HEK293 (cell line): ENCODE data around the gene RUNX1.

Source experiments
- BCL11A ChIP-seq: fragments of 450-650 bp; formaldehyde crosslinking; IDR thresholded peaks from 2 replicates; pipeline ENCODE4 v1.5.1; 2016; ENCODE audit warnings: low read depth, missing biosample characterization, missing genetic modification characterization
- PRDM1 ChIP-seq: fragments of 450-650 bp; formaldehyde crosslinking; IDR thresholded peaks from 2 replicates; pipeline ENCODE4; 2016; ENCODE audit warnings: missing biosample characterization, missing genetic modification characterization
- RBAK ChIP-seq: fragments of 450-650 bp; formaldehyde crosslinking; IDR thresholded peaks from 2 replicates; pipeline ENCODE4 v1.5.1; 2016; ENCODE audit warnings: missing biosample characterization, missing genetic modification characterization
- TCF7L2 ChIP-seq: IDR thresholded peaks from 2 replicates; pipeline ENCODE4 v1.6.1; 2011; ENCODE audit warnings: low read depth, mild to moderate bottlenecking, inconsistent platforms, low read length, moderate library complexity, borderline replicate concordance
- ZNF114 ChIP-seq: fragments of 450-650 bp; formaldehyde crosslinking; IDR thresholded peaks from 2 replicates; pipeline ENCODE4 v1.5.0; 2017; ENCODE audit warnings: missing biosample characterization, missing genetic modification characterization
- ZNF121 ChIP-seq: fragments of 450-650 bp; formaldehyde crosslinking; IDR thresholded peaks from 2 replicates; pipeline ENCODE4 v1.5.1; 2016; ENCODE audit warnings: missing biosample characterization, missing genetic modification characterization
- ZNF23 ChIP-seq: fragments of 450-650 bp; formaldehyde crosslinking; IDR thresholded peaks from 2 replicates; pipeline ENCODE4 v1.5.1; 2016; ENCODE audit warnings: missing biosample characterization, missing genetic modification characterization, borderline replicate concordance
- ZNF274 ChIP-seq, 2 experiments: fragments of 200-500 bp in 1 of 2; fragments of 450-650 bp in 1 of 2; sonication (Bioruptor generic) in 1 of 2; formaldehyde crosslinking in 1 of 2; IDR thresholded peaks; 2 replicates each; pipeline versions ENCODE4 v1.5.1 to v1.6.1; 2014 to 2016; ENCODE audit warnings: borderline replicate concordance in 1 of 2, inconsistent platforms in 1 of 2, low read length in 1 of 2, missing biosample characterization in 1 of 2, missing genetic modification characterization in 1 of 2
- ZNF311 ChIP-seq: fragments of 450-650 bp; formaldehyde crosslinking; IDR thresholded peaks from 2 replicates; pipeline ENCODE4 v1.5.1; 2017; ENCODE audit warnings: missing biosample characterization, missing genetic modification characterization, borderline replicate concordance
- ZNF658 ChIP-seq: fragments of 450-650 bp; formaldehyde crosslinking; IDR thresholded peaks from 2 replicates; pipeline ENCODE4; 2016; ENCODE audit warnings: missing biosample characterization, missing genetic modification characterization
- TF ChIP-seq, protein P1 (sequence below): sonication (generic); formaldehyde crosslinking; IDR thresholded peaks from 2 replicates; pipeline ENCODE4 v1.8.1; 2022; ENCODE audit warnings: mild to moderate bottlenecking, moderate library complexity, missing genetic modification reagents
- TF ChIP-seq, protein P2 (sequence below): fragments of 450-650 bp; formaldehyde crosslinking; IDR thresholded peaks from 2 replicates; pipeline ENCODE4 v1.5.1; 2016; ENCODE audit warnings: missing biosample characterization, missing genetic modification characterization
- TF ChIP-seq, protein P3 (sequence below): fragments of 450-650 bp; formaldehyde crosslinking; IDR thresholded peaks from 2 replicates; pipeline ENCODE4 v1.5.1; 2016; ENCODE audit warnings: missing biosample characterization, missing genetic modification characterization
- TF ChIP-seq, protein P4 (sequence below): fragments of 450-650 bp; formaldehyde crosslinking; IDR thresholded peaks from 2 replicates; pipeline ENCODE4 v1.5.1; 2016; ENCODE audit warnings: missing biosample characterization, missing genetic modification characterization

DNA sequence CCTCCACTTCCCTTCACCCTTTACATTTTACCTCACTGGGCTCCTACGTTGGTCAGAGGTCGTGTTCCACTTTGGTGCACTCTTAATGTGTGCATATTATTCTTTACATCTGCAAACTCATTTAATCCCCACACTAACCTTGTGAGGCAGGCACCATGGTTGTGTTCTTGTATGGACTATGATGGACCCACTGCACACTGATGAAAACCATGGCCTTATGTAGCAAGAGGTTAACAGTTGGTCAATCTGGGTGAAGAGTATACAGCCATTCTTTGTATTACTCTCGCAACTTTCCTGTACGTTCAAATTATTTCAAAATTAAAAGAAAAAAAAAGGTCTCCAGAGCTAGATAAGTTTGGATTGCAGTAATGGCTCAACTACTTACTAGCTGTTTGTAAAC, 78.5 kb downstream of the RUNX1 start:
- TF ChIP-seq ZNF274 (IDR thresholded peaks at IDR 0.05; ENCODE audit: low read length) (no peak), ZNF274 (tag by site-specific recombination; IDR thresholded peaks at IDR 0.05; ENCODE audit: borderline replicate concordance) (no peak), ZNF121 (no peak), ZNF658 (tag by site-specific recombination) (no peak), RBAK (no peak), PRDM1 (no peak), BCL11A (tag by site-specific recombination) (no peak), TCF7L2 (no peak), ZNF23 (no peak), ZNF311 (tag by site-specific recombination) (no peak), ZNF114 (tag by site-specific recombination) (no peak)
- TF ChIP-seq, protein P1, sequence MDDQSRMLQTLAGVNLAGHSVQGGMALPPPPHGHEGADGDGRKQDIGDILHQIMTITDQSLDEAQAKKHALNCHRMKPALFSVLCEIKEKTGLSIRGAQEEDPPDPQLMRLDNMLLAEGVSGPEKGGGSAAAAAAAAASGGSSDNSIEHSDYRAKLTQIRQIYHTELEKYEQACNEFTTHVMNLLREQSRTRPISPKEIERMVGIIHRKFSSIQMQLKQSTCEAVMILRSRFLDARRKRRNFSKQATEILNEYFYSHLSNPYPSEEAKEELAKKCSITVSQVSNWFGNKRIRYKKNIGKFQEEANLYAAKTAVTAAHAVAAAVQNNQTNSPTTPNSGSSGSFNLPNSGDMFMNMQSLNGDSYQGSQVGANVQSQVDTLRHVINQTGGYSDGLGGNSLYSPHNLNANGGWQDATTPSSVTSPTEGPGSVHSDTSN (CRISPR knock-in tag): no peak
- TF ChIP-seq, protein P2, sequence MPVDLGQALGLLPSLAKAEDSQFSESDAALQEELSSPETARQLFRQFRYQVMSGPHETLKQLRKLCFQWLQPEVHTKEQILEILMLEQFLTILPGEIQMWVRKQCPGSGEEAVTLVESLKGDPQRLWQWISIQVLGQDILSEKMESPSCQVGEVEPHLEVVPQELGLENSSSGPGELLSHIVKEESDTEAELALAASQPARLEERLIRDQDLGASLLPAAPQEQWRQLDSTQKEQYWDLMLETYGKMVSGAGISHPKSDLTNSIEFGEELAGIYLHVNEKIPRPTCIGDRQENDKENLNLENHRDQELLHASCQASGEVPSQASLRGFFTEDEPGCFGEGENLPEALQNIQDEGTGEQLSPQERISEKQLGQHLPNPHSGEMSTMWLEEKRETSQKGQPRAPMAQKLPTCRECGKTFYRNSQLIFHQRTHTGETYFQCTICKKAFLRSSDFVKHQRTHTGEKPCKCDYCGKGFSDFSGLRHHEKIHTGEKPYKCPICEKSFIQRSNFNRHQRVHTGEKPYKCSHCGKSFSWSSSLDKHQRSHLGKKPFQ (tag by site-specific recombination): no peak
- TF ChIP-seq, protein P3, sequence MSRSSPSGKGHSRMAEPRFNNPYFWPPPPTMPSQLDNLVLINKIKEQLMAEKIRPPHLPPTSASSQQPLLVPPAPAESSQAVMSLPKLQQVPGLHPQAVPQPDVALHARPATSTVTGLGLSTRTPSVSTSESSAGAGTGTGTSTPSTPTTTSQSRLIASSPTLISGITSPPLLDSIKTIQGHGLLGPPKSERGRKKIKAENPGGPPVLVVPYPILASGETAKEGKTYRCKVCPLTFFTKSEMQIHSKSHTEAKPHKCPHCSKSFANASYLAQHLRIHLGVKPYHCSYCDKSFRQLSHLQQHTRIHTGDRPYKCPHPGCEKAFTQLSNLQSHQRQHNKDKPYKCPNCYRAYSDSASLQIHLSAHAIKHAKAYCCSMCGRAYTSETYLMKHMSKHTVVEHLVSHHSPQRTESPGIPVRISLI (tag by site-specific recombination): no peak
- TF ChIP-seq, protein P4, sequence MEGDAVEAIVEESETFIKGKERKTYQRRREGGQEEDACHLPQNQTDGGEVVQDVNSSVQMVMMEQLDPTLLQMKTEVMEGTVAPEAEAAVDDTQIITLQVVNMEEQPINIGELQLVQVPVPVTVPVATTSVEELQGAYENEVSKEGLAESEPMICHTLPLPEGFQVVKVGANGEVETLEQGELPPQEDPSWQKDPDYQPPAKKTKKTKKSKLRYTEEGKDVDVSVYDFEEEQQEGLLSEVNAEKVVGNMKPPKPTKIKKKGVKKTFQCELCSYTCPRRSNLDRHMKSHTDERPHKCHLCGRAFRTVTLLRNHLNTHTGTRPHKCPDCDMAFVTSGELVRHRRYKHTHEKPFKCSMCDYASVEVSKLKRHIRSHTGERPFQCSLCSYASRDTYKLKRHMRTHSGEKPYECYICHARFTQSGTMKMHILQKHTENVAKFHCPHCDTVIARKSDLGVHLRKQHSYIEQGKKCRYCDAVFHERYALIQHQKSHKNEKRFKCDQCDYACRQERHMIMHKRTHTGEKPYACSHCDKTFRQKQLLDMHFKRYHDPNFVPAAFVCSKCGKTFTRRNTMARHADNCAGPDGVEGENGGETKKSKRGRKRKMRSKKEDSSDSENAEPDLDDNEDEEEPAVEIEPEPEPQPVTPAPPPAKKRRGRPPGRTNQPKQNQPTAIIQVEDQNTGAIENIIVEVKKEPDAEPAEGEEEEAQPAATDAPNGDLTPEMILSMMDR: no peak
